Measurements from ENCODE around the gene ESD. TPM values are rescaled to one million over a fixed set of nuclear protein-coding genes. Genes with fewer than 3 reads are reported as not detected.
A peak's percentile ranks its signal among the peaks of the same experiment; 100 is the strongest.

Gene ESD
- total and polyA plus RNA-seq, 11 donors: 89.7 to 113 (median 103) TPM

- ATAC-seq (no peak), DNase-seq (no peak)
- Histone ChIP-seq H3K36me3 (no peaks in the 10 kb centered on the region), H3K9me3 (no peaks in the 10 kb centered on the region), H3K4me3 (no peak overlapping the region), H3K27ac (no peak overlapping the region), H3K27me3 (peaks cover 0 to 4% (median 0%) of the 10 kb centered on the region in 9 donors), H3K4me1 (no peaks in the 10 kb centered on the region)
- intact Hi-C loops (cut with DNase I): no loop called here
- TF ChIP-seq, protein P1, sequence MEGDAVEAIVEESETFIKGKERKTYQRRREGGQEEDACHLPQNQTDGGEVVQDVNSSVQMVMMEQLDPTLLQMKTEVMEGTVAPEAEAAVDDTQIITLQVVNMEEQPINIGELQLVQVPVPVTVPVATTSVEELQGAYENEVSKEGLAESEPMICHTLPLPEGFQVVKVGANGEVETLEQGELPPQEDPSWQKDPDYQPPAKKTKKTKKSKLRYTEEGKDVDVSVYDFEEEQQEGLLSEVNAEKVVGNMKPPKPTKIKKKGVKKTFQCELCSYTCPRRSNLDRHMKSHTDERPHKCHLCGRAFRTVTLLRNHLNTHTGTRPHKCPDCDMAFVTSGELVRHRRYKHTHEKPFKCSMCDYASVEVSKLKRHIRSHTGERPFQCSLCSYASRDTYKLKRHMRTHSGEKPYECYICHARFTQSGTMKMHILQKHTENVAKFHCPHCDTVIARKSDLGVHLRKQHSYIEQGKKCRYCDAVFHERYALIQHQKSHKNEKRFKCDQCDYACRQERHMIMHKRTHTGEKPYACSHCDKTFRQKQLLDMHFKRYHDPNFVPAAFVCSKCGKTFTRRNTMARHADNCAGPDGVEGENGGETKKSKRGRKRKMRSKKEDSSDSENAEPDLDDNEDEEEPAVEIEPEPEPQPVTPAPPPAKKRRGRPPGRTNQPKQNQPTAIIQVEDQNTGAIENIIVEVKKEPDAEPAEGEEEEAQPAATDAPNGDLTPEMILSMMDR (IDR thresholded peaks at IDR 0.05): no peak
- TF ChIP-seq POLR2A (IDR thresholded peaks at IDR 0.05): no peak
- 60 to 66% (median 63%) methylated on average over 4 of the region's 4 CpGs for WGBS, 4 donors
Measured at GRCh38 chr13:46844431-46844830, 47.5 kb upstream of the ESD start.

DNA sequence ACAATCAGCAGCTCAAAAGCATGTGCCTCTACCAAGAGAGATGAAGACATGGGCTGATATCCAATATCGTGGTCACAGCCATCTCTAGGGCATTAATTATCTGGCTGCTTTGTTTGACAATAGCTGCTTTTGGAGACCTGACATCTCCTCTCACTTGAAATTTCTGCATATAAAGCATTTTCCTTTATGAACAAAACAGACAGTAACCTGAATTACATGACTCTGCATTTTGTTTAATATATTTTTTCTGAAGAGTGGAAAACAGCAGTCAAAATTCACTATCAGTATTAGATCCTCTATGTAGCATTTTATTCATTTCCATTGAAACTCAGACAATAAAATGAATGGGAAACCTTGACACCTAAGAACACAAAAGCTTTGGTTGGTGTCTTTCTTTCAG is 42.4 kb upstream of the ESD start:
- H3K27ac ChIP-seq: no peak overlapping the region
- H3K4me1 ChIP-seq: no peaks in the 10 kb centered on the region
- 32 to 51% (median 44%) methylated on average over 1 of the region's 1 CpG for WGBS, 4 donors
- no peaks in the 10 kb centered on the region for H3K27me3 ChIP-seq
- no peaks in the 10 kb centered on the region for H3K36me3 ChIP-seq
- intact Hi-C loops (cut with DNase I): loop anchor here in 2 of 10 donors (10.0 kb wide), 2 partner anchors 755 to 935 kb away; no protein-coding TSS in a partner anchor
- TF ChIP-seq, protein P1 (IDR thresholded peaks at IDR 0.05): no peak
- TF ChIP-seq POLR2A (IDR thresholded peaks at IDR 0.05): no peak
- DNase-seq: no peak
- no peaks in the 10 kb centered on the region for H3K9me3 ChIP-seq
- no peak overlapping the region for H3K4me3 ChIP-seq
- ATAC-seq: no peak

GRCh38 chr13:46834657-46835056 is 37.7 kb upstream of the ESD start:
- intact Hi-C loops (cut with DNase I): loop anchor here (5.0 to 10.0 kb wide), 4 partner anchors 760 to 943 kb away; no protein-coding TSS in a partner anchor
- TF ChIP-seq POLR2A (IDR thresholded peaks at IDR 0.05): no peak
- TF ChIP-seq, protein P1 (IDR thresholded peaks at IDR 0.05): no peak
- Histone ChIP-seq H3K9me3 (no peaks in the 10 kb centered on the region), H3K27ac (no peak overlapping the region), H3K4me1 (no peaks in the 10 kb centered on the region), H3K4me3 (no peak overlapping the region), H3K36me3 (no peaks in the 10 kb centered on the region), H3K27me3 (no peaks in the 10 kb centered on the region)
- 81 to 86% (median 84%) methylated on average over 6 of the region's 6 CpGs for WGBS, 4 donors
- DNase-seq (no peak), ATAC-seq (no peak)

GRCh38 chr13:46831588-46832194 is 34.7 kb upstream of the ESD start:
- Histone ChIP-seq H3K36me3 (no peaks in the 10 kb centered on the region), H3K27me3 (no peaks in the 10 kb centered on the region), H3K27ac (no peak overlapping the region), H3K4me3 (no peak overlapping the region), H3K4me1 (no peaks in the 10 kb centered on the region), H3K9me3 (no peaks in the 10 kb centered on the region)
- DNase-seq: no peak
- ATAC-seq: peak in 1 of 4 donors; percentile 36
- no peak for TF ChIP-seq POLR2A (IDR thresholded peaks at IDR 0.05)
- TF ChIP-seq, protein P1 (IDR thresholded peaks at IDR 0.05): peak; percentile 55 to 86 (median 74)
- 15 to 21% (median 21%) methylated on average over 5 of the region's 5 CpGs for WGBS, 4 donors
- intact Hi-C loops (cut with DNase I): loop anchor here (5.0 to 10.0 kb wide), 4 partner anchors 763 to 946 kb away; no protein-coding TSS in a partner anchor

Data from heart left ventricle (tissue), 16 donors.